NT2/D1 (cell line): ENCODE measurements around the gene GPATCH2.

ENCODE experiments used
- YY1 ChIP-seq: IDR thresholded peaks from 2 replicates; pipeline ENCODE4 v1.6.1; 2011; ENCODE audit not compliant: insufficient read length, insufficient read depth
- ZNF274 ChIP-seq: IDR thresholded peaks from 2 replicates; pipeline ENCODE4 v1.6.1; 2011; ENCODE audit warnings: mild to moderate bottlenecking, low read depth, low read length

GRCh38 chr1:217526636-217527035, 104.3 kb downstream of the GPATCH2 start:
- TF ChIP-seq YY1 (no peak), ZNF274 (no peak)
